T1000 (cell line): ENCODE measurements around the gene OR5K4.
"Not testable (repeated sequence)": the region's sequence is repeated elsewhere in the genome, so short reads cannot be mapped to it uniquely, and the experiment has no call there.

Source experiments
- DNase-seq: peaks from one replicate; lab custom pipeline; 2025; ENCODE audit warnings: mixed read lengths; lab: John Stamatoyannopoulos, UW

OR5K4 gene

DNA sequence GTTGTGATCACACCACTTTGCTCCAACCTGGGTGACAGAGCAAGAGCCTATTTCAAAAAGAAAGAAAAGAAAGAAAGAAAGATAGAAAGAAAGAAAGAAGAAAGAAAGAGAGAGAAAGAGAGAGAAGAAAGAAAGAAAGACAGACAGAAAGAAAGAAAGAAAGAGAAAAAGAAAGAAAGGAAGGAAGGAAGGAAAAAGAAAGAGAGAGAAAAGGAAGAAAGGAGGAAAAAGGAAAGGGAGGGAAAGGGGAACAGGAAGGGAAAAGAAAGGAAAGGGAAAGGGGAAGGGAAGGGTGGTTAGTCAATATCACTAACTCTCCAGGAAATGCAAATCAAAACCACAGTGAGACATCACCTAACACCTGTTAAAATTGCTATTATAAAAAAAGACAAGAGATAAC, 18.2 kb downstream of the OR5K4 start:
- no peak for DNase-seq

DNA sequence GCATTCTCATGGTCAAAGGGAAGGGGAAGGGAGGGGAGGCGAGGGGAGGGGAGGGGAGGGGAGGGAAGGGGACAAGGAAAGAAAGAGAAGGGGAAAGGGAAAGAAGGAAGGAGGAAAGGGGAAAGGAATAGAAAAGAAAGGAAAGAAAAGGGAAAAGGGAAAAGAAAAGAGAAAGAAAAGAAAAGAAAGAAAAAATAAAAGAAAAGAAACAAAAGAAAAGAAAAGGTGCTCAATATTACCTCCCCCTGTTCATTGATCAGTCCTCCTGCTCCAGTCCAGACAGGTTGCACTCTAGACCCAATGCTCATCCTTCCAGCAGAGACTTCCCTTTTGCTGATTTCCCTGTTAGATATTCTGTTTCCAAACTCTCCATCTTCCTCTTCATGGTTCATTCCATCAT, 18.8 kb downstream of the OR5K4 start:
- DNase-seq, result no peak

DNA sequence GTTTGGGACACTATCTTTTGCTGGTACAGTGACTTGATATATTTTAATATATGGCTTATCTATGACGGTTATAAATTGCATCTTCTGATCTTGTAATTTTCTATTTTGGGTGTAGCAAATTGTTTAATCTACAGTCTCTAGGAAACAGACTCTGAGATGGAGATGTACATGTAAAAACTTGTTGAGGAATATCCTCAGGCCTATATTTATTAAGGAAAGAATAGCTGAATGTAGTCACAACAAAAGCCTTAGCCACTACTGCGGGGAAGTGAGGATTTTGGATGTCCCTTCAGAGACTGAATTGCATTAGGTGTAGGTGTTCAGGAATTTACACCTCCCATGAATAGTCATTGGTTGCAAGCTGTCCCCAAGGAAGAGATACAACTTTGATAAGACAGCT, 23.0 kb downstream of the OR5K4 start:
- no peak for DNase-seq

DNA sequence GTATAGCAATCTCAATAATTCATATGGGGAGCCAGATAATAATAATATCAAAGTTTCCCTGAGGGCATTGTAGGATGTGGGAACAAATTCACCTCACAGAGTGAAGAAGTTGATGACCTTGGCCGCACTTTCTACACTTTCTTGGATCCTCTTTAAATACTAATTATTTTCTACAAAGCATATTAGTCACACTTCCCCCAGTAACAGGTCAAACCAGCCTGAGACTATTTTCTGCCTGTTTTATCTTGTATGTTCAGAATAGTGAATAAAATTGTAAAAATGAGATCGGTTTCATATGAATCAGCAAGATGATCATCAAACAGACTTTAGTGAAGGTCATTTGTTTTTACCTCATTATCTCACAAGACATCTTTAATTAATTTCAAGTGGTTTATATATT, 34.5 kb downstream of the OR5K4 start:
- DNase-seq, result no peak

DNA sequence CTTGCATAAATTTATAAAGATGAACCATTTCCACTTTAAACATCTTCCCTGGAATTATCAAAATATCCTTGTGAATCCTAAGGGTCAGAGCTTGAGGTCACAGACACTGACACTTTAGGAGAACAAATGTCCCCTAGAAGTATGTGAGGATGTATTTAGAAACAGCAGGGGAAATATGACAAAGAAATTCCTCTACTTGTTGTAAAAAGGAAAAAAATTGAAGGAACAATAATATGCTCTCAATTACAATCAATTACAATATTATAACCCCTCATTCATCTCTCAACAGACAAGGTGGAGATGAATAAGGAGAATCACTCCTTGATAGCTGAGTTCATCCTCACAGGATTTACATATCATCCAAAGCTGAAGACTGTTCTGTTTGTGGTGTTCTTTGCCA, 36.7 kb downstream of the OR5K4 start, which contains the start of gene OR5K3:
OR5K3 (plus strand) TSS at position 301 of the 400 bp plus-strand sequence; CDS start at position 301, 0 bp downstream.
- no peak for DNase-seq

DNA sequence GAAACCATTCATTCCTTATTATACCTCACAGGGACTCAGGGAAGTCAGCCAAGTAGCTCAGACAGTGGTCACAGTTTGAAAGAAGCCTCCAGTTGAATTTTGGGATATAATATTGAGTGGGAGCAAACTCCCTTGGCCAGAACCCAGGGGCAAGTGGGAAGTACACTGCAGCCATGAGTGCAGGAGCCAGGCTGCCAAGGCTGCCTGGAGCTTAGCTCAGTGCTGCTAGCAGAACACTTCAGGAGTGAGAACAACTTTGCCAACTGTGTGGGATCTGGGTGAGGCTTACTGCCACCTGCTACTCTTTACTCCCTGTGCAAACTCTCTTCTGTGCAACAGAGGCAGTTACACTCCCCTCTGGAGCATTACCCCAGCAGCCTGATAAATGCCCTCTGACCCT, 41.4 kb downstream of the OR5K4 start:
- no peak for DNase-seq

DNA sequence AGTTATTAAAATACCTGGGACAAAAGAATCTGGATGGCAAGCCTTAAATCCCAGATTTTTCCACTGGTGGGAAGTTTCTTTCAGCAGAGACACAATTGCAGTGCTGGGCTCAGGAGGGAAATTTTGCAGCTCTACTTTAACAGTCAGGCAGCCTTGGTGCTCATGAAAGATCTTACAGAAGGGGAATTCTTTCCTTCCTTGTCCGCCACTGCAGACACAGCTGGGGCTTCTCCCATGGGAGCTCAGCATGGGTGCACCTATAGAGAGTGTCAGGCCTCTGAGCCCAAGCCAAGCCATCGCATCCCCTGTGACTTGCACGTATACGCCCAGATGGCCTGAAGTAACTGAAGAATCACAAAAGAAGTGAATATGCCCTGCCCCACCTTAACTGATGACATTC, 42.8 kb downstream of the OR5K4 start:
- not testable (repeated sequence) for DNase-seq

DNA sequence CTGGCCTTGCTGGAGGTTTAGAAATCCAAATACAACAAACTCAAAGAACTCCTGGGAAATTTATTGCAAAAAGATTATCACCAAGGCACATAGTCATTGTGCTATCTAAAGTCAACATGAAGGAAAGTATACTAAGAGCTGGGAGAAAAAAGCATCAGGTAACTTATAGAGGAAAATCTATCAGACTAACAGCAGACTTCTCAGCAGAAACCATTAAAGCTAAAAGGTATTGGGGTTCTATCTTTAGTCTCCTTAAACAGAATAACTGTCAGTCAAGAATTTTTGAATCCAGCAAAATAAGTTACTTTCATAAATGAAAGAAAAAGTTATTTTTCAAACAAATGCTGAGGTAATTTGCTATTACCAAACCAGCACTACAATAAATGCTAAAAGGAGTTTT, 44.9 kb downstream of the OR5K4 start:
- no peak for DNase-seq

DNA sequence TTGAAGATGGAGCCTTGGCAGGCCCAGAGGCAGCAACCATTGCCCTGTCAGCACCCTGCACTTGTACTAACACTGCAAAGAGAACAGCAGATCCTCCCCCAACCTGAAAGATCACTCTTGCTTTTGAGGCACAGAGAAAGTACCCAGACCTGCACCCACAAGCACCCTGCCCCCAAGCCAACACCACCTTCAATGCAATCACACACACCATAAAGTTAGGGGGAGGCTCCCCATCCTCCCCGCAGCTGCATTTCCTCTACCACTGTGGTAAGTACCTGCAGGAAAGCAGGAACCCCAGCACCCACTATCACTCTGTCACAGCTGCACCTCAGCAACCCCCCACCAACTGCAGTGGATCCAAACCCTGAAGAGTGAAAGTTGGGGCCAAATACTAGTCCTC, 48.9 kb downstream of the OR5K4 start:
- DNase-seq, result no peak

DNA sequence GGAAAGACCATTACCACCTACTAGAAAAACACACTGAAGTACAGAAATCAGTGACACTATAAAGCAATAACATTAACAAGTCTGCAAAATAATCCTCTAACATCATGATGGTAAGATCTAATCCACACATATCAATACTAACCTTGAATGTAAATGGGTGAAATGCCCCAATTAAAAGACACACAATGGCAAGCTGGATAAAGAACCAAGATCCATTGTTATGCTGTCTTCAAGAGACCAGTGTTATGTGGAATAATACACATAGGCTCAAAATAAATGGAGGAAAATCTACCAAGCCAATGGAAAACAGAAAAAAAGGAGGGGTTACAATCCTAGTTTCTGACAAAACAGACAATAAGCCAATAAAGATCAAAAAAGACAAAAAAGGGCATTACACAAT, 50.4 kb downstream of the OR5K4 start:
- no peak for DNase-seq
